ENCODE data around the gene STARD13. TPM values are rescaled to one million over a fixed set of nuclear protein-coding genes. Genes with fewer than 3 reads are reported as not detected.

STARD13 gene
- total RNA-seq, 1 donor from 2014 or later: 61.0 TPM

- no peaks in the 10 kb centered on the region for H3K9me3 ChIP-seq
- peaks cover 35% of the 10 kb centered on the region for H3K36me3 ChIP-seq
- peaks cover 69% of the 10 kb centered on the region for H3K4me1 ChIP-seq
- intact Hi-C loops (cut with DNase I): no loop called here
- H3K27me3 ChIP-seq (ENCODE audit: low read depth): no peaks in the 10 kb centered on the region
- peak; percentile 47 to 61 for ATAC-seq
- no peak for TF ChIP-seq CTCF (IDR thresholded peaks at IDR 0.05)
- no peak overlapping the region for H3K4me3 ChIP-seq
- H3K27ac ChIP-seq: peak overlapping the region; percentile 61
- DNase-seq: peak; percentile 53
Observed at GRCh38 chr13:33123066-33123859, 162.3 kb downstream of the STARD13 start.

GRCh38 chr13:33119856-33120543, 165.6 kb downstream of the STARD13 start:
- DNase-seq: no peak
- no peaks in the 10 kb centered on the region for H3K27me3 ChIP-seq (ENCODE audit: low read depth)
- no peak for TF ChIP-seq CTCF (IDR thresholded peaks at IDR 0.05)
- peaks cover 54% of the 10 kb centered on the region for H3K36me3 ChIP-seq
- no peak overlapping the region for H3K27ac ChIP-seq
- peak in 1 of 2 donors; percentile 70 for ATAC-seq
- no peak overlapping the region for H3K4me3 ChIP-seq
- H3K9me3 ChIP-seq: no peaks in the 10 kb centered on the region
- peaks cover 38% of the 10 kb centered on the region for H3K4me1 ChIP-seq
- intact Hi-C loops (cut with DNase I): no loop called here

GRCh38 chr13:33119022-33119781, 166.4 kb downstream of the STARD13 start:
- Histone ChIP-seq H3K36me3 (peaks cover 56% of the 10 kb centered on the region), H3K27me3 (ENCODE audit: low read depth) (no peaks in the 10 kb centered on the region), H3K27ac (no peak overlapping the region), H3K4me3 (no peak overlapping the region), H3K4me1 (peaks cover 32% of the 10 kb centered on the region), H3K9me3 (no peaks in the 10 kb centered on the region)
- DNase-seq (no peak), ATAC-seq (no peak)
- intact Hi-C loops (cut with DNase I): no loop called here
- TF ChIP-seq CTCF (IDR thresholded peaks at IDR 0.05): no peak

- intact Hi-C loops (cut with DNase I): no loop called here
- peaks cover 73% of the 10 kb centered on the region for H3K36me3 ChIP-seq
- H3K4me1 ChIP-seq: peaks cover 37% of the 10 kb centered on the region
- no peak for TF ChIP-seq CTCF (IDR thresholded peaks at IDR 0.05)
- ATAC-seq: no peak
- no peak overlapping the region for H3K4me3 ChIP-seq
- H3K27me3 ChIP-seq (ENCODE audit: low read depth): no peaks in the 10 kb centered on the region
- H3K27ac ChIP-seq: no peak overlapping the region
- no peaks in the 10 kb centered on the region for H3K9me3 ChIP-seq
- DNase-seq: no peak
Observed at GRCh38 chr13:33116321-33117010, 169.1 kb downstream of the STARD13 start.

- no peak for DNase-seq
- intact Hi-C loops (cut with DNase I): no loop called here
- Histone ChIP-seq H3K4me3 (no peak overlapping the region), H3K9me3 (no peaks in the 10 kb centered on the region), H3K4me1 (peaks cover 45% of the 10 kb centered on the region), H3K27me3 (ENCODE audit: low read depth) (no peaks in the 10 kb centered on the region), H3K36me3 (peaks cover 78% of the 10 kb centered on the region), H3K27ac (no peak overlapping the region)
- ATAC-seq: no peak
- TF ChIP-seq CTCF (IDR thresholded peaks at IDR 0.05): no peak
Observed at GRCh38 chr13:33115274-33115673, 170.3 kb downstream of the STARD13 start.

All from lower lobe of right lung (tissue), 2 donors.